ENCODE results near the gene RPL38.

RPL38 gene

GRCh38 chr17:74227271-74228080, 24.0 kb downstream of the RPL38 start:
- no peak for DNase-seq

DNA sequence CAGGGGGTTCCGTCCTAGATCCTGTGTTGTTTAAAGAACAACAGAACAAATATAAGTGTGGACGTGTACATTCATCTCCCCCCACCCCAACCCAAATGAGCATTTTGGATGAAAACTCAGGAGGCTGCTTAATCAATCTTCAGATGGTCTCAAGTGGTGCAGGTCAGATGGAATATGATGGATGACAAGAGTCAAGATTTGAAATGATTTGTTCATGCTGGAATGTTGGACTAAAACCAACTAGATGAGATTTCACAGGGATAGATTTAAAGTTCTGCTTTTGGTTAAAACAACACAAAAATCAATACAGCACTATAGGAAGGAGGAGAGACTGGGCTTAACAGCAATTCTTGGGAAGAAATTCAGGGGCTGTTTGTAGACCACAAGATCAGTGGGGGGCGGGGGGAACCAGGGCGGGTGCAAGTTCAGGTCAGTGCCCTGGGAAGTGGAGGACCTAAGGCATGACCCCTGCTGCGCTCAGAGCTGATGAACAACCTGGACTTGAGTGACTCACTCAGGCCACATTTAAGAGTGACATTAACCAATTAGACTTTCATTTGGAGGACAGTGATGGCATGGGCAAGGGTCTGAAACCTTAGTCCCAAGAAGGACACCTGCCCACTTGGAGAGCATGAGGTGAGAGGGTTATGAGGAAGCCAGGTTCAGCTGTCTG, 25.0 kb downstream of the RPL38 start:
- no peak for DNase-seq

DNA sequence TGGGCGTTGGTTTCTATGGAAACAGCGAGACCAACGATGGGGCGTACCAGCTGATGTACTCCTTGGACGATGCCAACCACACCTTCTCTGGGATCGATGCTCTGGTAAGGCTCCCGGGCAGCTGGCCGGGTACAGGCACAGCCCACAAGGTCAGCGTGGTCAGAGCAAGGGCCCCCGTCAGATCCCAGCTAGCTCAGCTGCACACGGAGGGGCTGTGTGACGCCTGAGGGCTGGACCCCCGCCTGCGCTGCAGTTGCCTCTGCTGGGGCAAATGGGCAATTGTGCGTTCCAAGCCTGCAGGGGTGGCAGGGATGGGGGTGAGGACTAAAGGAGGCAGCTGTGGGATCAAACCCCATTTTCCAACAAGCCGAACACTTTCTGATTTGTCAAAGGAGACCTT, 27.4 kb downstream of the RPL38 start:
- no peak for DNase-seq

DNA sequence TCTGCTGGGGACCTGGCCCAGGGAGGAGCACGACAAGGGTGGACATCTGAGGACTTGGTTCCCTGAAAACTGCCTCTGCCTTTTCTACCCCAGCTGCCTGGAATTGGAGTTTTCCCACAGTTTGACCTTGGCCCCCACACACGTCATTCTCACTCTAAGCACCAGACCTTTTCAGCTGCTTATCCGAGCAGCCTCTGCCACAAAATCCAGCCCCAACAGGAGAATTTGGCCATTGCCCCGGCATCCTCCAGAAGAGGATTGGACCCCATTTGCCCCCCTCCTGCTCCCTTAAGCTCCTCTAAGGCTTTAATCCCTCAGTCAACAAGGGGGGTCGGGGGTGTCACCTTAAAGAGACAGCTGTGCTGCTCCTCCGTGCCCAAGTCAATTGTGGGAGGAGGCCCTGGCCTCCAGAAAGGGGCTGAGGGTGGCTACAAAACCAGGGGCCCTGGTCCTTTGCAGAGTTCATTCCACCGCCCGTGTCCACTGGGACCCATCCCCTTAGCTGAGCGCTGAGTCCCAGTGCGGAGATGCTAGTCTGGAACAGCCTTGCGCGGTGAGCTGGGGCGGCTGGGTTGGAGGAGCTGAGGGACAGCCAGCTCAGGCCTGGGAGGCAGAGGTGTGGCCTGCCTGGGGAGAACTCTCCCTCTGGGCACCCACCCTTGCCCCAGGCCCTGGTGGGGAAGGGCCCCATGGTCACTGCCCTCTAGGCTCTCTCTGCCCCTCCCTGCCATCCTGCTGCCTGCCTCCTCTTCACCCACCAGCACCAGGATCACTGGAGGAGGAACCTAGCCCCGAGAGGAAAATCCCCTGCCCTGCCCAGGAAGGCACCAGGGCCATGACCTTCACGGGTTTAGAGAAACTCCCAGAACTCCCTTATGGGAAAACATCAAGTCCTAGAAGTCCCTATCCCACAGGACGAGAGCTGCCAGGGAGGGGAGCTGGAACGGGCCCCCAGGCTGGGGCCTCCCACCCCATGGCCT, 28.7 kb downstream of the RPL38 start:
- no peak for DNase-seq

DNA sequence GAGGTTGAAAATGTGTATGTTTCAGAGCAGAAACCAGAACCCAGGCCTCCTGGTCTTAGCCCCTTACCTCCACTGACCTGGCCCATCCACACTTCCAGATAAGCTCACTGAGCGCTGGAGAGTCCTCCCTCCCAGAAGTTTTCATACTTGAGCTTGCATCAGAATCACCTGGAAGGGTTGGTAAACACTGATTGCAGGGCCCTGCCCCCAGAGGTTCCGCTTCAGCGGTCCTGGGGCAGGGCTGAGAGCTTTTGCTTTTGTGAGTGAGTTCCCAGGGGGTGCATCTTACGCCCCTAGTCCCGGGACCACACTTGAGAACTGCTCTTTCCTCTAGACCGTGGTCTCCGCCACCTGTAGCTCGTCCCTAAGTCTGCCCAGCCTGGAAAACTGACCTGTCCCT, 30.5 kb downstream of the RPL38 start:
- no peak for DNase-seq

DNA sequence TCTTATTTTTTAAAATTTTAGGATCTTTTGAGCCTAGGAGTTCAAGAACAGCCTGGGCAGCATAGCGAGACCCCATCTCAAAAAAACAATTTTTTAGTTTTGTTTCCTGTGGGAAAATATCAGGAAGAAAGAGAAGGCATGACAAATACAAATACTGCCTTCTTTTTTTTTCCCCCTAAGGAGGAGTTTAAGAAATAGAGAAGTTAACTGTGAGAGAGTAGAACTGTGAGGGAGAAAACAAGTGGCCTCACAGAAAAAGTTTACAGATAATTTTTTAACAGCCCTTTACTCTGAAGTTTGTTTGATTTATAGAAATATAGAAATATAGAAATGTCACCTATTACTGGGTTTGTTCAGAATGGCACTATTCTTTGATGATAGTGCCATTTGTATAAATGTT, 31.0 kb downstream of the RPL38 start:
- no peak for DNase-seq

GRCh38 chr17:74235040-74235581, 31.6 kb downstream of the RPL38 start:
- no peak for DNase-seq

GRCh38 chr17:74235911-74236371, 32.5 kb downstream of the RPL38 start:
- DNase-seq: no peak

DNA sequence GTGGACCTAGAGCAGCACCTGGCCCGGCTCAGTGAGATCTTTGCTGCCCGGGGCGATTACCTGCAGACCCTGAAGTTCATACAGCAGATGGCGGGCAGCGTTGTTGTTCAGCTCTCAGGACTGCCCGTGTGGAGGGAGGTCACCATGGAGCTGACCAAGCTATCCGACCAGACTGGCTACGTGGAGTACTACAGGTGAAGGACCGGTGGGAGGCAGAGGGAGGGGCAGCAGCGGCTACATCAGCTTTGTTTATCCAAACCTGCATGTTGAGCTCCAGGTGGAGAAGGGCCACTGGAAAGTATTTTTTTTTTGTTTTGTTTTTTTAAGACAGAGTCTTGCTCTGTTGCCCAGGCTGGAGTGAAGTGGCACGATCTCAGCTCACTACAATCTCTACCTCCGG, 33.8 kb downstream of the RPL38 start:
- DNase-seq: no peak

DNA sequence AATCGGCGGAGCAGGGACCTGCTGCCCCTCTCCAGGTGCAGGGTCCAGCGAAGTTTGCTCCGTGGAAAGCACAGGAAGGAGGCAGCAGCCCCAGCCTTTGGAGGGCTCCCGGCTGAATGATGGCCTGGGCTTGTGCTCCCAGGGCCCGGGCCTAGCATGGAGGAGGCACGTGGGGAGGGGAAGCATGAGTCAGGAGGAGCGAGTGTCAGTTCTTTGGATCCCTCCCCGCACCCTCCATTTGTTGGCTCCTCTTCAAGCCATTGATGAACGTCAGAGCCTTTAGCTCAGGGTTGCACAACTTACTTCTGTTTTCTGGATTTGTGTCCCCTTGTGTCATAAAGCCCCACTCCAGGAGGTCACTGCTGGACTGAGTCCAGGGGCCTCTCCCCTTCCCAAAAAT, 35.7 kb downstream of the RPL38 start:
- no peak for DNase-seq

DNA sequence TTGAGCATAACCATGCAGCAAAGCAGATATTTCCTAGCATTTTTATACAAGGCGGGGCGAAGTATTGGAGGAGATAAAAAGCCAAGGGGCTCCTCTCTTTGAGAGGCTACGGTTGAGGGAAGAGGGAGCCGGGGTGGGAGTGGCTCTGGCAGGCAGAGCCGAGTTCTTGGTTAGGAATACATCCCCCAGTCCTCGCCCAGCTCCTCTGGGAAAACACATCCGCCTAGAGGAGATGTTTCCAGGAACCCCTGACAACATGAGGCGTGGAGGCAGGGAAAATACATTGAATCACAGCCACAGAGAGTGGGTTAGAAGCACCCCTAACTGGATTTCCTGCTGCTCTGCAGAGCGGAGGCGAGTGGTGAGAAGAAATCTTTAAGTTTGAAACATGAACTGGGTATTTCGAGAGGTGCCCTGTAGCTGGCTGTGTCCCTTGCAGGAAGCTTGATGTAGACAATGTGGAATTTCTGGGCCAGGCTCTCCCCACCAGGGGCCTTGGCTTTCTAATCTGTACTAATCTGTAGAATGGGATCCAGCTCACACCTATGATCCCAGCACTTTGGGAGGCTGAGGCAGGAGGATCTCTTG, 37.2 kb downstream of the RPL38 start:
- DNase-seq: no peak

DNA sequence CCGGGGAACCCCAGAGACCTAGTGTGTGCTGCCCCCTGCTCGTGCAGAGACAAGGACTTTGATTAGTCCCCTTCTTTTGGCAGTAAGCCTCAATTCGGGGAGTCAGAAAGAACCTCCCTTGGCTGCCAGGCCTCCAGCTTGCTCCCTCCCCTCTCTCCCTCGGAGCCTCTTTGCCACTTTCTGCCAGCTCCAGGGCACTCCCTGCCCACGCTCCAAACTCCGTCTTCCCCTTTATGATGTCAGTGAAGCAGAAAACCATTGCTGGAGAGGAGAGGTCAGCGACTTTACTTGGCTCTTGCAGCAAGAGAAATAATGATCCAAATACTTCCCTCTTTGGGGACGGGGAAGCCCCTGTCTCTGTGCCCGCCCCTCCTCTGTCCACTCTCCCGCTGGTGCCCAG, 38.0 kb downstream of the RPL38 start:
- DNase-seq: no peak

DNA sequence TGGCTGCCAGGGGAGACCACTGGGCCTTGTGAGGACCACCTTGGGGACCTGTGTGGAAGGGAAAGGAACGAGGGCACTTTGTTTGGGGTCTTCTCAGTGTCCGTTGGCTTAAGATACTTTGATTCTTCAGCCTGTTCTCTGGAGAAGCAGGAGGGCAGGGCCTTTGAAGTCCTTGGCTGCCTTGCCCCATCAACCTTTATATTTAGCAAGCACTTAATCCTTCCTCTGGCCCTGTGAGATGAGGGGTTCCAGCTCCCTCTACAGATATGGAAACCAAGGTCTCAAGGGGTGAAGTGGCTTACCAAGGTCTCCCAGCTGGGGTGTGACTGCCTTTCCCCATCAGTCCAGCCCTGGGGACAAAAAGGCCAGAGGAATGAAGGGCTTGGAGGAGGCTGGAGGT, 38.4 kb downstream of the RPL38 start:
- no peak for DNase-seq

GRCh38 chr17:74243013-74243755, 39.7 kb downstream of the RPL38 start:
- DNase-seq: no peak

GRCh38 chr17:74244128-74244527, 40.6 kb downstream of the RPL38 start:
- DNase-seq: no peak

- no peak for DNase-seq
Measured at GRCh38 chr17:74244548-74244947, 41.1 kb downstream of the RPL38 start.

GRCh38 chr17:74245145-74245831, 41.8 kb downstream of the RPL38 start:
- no peak for DNase-seq

- DNase-seq: no peak
Measured at GRCh38 chr17:74245871-74246270, 42.4 kb downstream of the RPL38 start.

- DNase-seq: no peak
Measured at GRCh38 chr17:74249590-74250270, 46.3 kb downstream of the RPL38 start.

GRCh38 chr17:74250324-74250995, 47.0 kb downstream of the RPL38 start:
- DNase-seq: no peak

All from CD4-positive, alpha-beta T cell treated with Interleukin-12 subunit alpha and Interleukin-12 subunit beta, for 1 hour (primary cell).